Psoas muscle (tissue), 8 donors: ENCODE measurements around the gene PRPS1. TPM values are rescaled to one million over a fixed set of nuclear protein-coding genes. Genes with fewer than 3 reads are reported as not detected.
"Not testable (repeated sequence)": the region's sequence is repeated elsewhere in the genome, so short reads cannot be mapped to it uniquely, and the experiment has no call there.

Source experiments
- ATAC-seq, 4 donors: fragments of 200-7000 bp; cut with Tn5 transposase; one replicate each; pipeline ENCODE4 v1.9.1; 2020; ENCODE audit warnings: moderate library complexity in 3 of 4, mild to moderate bottlenecking in 2 of 4
- DNase-seq, 2 donors: peaks; one replicate each; pipeline ENCODE4 v3.0.0-alpha.2; 2020
- H3K27ac ChIP-seq: fragments of 200-600 bp; one replicate; pipeline ENCODE4 v1.8.0; 2022
- H3K27me3 ChIP-seq, 3 donors: fragments of 200-600 bp in 1 of 3; one replicate each; pipeline versions ENCODE4 v1.6.1 to v1.8.0; 2013 to 2022; ENCODE audit warnings: low read length in 2 of 3, mild to moderate bottlenecking in 2 of 3, moderate library complexity in 1 of 3; ENCODE audit not compliant: insufficient read depth in 3 of 3
- H3K36me3 ChIP-seq, 2 donors: fragments of 200-600 bp in 1 of 2; one replicate each; pipeline versions ENCODE4 v1.6.1 to v1.8.0; 2013 to 2022; ENCODE audit warnings: low read depth in 1 of 2, mild to moderate bottlenecking in 1 of 2, moderate library complexity in 1 of 2; ENCODE audit not compliant: insufficient read depth in 1 of 2
- H3K4me1 ChIP-seq: fragments of 200-600 bp; one replicate; pipeline ENCODE4 v1.8.0; 2022
- H3K4me3 ChIP-seq: fragments of 200-600 bp; one replicate; pipeline ENCODE4 v1.8.0; 2022; ENCODE audit warnings: mild to moderate bottlenecking
- H3K9me3 ChIP-seq: fragments of 200-600 bp; one replicate; pipeline ENCODE4 v1.8.0; 2022
- WGBS, 3 donors: extraction: QIAGEN DNeasy Blood & Tissue Kit; methylation state at CpG; one replicate each; pipeline versions ENCODE4 v1.1.6 to v1.1.7; 2013; 5-methylcytosine and 5-hydroxymethylcytosine counted together
- intact Hi-C, 2 donors: fragments of 100-400 bp; cut with DNase I; formaldehyde crosslinking; loops; one replicate each; pipeline versions ENCODE4 v1.11.0 to v1.14.2; 2022
- polyA plus RNA-seq, 3 donors: library from polyadenylated mRNA; stranded (reverse); fragments of 200-250 nt; gene quantifications; one replicate each; pipeline ENCODE4 v1.2.3, GENCODE V29; 2013
- total RNA-seq, 4 donors: library from RNA; stranded (reverse); fragmentation: NEBNext Ultra II Directional in 2 of 4; extraction: Animal tissue kit (Norgen Biotek cat#: 25700) in 2 of 4; gene quantifications; one replicate each; pipeline versions ENCODE4 v1.2.1 to v1.2.4, GENCODE V29; 2021 to 2023
- TF ChIP-seq, protein P1 (sequence below): fragments of 200-600 bp; IDR thresholded peaks from one replicate; pipeline ENCODE4 v1.8.0; 2022; ENCODE audit warnings: antibody characterized with exemption
- donor health status: healthy with polysubstance abuse.
- donor health status: DM: no; HTN: no; CAD: no; lungs with moderate emphysema.
- donor health status: Bipolar disorder and iron deficiency.
- donor health status: healthy.
- donor health status: DM: yes; HTN: yes; CAD: no.
- donor health status: DM: no; HTN: no; CAD: no.
- donor health status: DM: no; HTN: no; CAD: no.
- donor health status: DM: yes; HTN: yes; CAD: no.

Gene PRPS1
- total and polyA plus RNA-seq, 7 donors: 20.7 to 63.2 (median 43.1) TPM

DNA sequence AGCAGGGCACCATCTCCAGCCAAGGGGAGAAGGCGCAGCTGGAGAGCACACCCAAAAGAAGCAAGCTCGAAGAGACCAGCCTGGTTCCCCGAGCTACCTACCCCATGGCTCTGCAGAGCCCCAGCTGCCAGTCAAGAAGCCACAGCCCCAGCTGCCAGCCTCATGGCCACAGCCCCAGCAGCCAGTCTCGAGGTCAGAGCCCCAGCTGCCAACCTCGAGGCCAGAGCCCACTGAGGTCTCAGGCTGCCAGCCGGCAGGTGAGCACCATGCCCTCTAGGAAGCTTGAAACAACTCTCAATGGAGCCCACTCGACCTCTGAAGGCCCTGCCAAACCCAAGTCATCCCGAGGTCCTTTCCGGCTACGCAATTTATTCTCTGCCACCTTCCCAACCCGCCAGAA lies 27.0 kb upstream of the PRPS1 start:
- ATAC-seq (no peak), DNase-seq (no peak)
- peaks cover 0 to 15% (median 0%) of the 10 kb centered on the region in 3 donors for H3K27me3 ChIP-seq
- H3K4me1 ChIP-seq: no peaks in the 10 kb centered on the region
- TF ChIP-seq, protein P1, sequence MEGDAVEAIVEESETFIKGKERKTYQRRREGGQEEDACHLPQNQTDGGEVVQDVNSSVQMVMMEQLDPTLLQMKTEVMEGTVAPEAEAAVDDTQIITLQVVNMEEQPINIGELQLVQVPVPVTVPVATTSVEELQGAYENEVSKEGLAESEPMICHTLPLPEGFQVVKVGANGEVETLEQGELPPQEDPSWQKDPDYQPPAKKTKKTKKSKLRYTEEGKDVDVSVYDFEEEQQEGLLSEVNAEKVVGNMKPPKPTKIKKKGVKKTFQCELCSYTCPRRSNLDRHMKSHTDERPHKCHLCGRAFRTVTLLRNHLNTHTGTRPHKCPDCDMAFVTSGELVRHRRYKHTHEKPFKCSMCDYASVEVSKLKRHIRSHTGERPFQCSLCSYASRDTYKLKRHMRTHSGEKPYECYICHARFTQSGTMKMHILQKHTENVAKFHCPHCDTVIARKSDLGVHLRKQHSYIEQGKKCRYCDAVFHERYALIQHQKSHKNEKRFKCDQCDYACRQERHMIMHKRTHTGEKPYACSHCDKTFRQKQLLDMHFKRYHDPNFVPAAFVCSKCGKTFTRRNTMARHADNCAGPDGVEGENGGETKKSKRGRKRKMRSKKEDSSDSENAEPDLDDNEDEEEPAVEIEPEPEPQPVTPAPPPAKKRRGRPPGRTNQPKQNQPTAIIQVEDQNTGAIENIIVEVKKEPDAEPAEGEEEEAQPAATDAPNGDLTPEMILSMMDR: no peak
- H3K36me3 ChIP-seq: no peaks in the 10 kb centered on the region
- intact Hi-C loops: no loop called here
- H3K9me3 ChIP-seq: no peaks in the 10 kb centered on the region
- no peak overlapping the region for H3K4me3 ChIP-seq
- H3K27ac ChIP-seq: no peak overlapping the region
- WGBS, 3 donors: 70 to 93% (median 73%) methylated on average over 7 to 11 of the region's 11 CpGs

DNA sequence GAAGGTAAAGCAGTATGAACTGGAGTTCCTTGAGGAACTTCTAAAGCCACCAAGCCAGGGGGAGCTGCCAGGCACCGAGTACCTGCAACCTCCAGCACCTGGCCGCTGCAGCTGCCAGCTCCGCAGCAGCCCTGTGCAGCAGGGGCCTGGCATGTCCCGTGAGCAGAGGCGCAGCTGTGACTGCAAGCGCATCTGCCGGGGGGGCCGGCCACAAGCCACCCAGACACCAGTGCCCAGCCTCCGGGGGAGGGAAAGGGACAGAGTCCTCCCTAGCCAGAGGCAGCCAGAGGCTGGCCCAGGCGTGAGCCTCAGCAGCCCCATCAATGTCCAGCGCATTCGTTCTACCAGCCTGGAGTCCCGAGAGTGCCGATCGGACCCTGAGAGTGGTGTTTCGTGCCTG lies 26.6 kb upstream of the PRPS1 start:
- WGBS, 3 donors: 86 to 93% (median 89%) methylated on average over 12 to 16 of the region's 16 CpGs
- no peaks in the 10 kb centered on the region for H3K4me1 ChIP-seq
- intact Hi-C loops: no loop called here
- no peaks in the 10 kb centered on the region for H3K36me3 ChIP-seq
- no peak overlapping the region for H3K4me3 ChIP-seq
- TF ChIP-seq, protein P1: no peak
- H3K9me3 ChIP-seq: no peaks in the 10 kb centered on the region
- DNase-seq (no peak), ATAC-seq (no peak)
- H3K27me3 ChIP-seq: peaks cover 0 to 15% (median 0%) of the 10 kb centered on the region in 3 donors
- no peak overlapping the region for H3K27ac ChIP-seq

DNA sequence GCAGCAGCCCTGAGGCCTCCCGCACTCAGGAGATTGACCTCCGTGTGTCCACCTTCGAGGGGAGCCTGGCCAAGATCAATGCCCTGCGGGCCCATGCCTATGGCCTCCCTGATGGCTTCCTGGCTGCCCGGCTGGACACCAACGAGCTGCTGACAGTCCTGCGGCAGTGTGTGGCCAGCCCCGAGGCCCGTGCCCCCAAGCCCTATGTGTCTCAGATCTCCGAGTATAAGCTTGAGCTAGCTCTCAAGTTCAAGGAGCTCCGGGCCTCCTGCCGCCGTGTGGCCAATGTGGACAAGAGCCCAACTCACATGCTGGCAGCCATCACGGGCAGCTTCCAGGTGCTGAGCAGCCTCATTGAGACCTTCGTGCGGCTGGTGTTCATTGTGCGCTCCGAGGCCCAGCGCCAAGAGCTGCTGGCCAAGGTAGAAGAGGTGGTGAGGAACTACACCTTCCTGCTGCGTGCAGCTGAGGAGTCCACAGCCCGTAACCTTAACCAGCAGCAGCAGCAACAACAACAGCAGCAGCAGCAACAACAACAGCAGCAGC lies 25.5 kb upstream of the PRPS1 start:
- no peaks in the 10 kb centered on the region for H3K4me1 ChIP-seq
- H3K27ac ChIP-seq: no peak overlapping the region
- no peaks in the 10 kb centered on the region for H3K36me3 ChIP-seq
- WGBS, 3 donors: 68 to 75% (median 72%) methylated on average over 14 to 21 of the region's 21 CpGs
- intact Hi-C loops: no loop called here
- DNase-seq (no peak), ATAC-seq (no peak)
- peaks cover 0 to 15% (median 0%) of the 10 kb centered on the region in 3 donors for H3K27me3 ChIP-seq
- TF ChIP-seq, protein P1: no peak
- H3K9me3 ChIP-seq: no peaks in the 10 kb centered on the region
- no peak overlapping the region for H3K4me3 ChIP-seq

DNA sequence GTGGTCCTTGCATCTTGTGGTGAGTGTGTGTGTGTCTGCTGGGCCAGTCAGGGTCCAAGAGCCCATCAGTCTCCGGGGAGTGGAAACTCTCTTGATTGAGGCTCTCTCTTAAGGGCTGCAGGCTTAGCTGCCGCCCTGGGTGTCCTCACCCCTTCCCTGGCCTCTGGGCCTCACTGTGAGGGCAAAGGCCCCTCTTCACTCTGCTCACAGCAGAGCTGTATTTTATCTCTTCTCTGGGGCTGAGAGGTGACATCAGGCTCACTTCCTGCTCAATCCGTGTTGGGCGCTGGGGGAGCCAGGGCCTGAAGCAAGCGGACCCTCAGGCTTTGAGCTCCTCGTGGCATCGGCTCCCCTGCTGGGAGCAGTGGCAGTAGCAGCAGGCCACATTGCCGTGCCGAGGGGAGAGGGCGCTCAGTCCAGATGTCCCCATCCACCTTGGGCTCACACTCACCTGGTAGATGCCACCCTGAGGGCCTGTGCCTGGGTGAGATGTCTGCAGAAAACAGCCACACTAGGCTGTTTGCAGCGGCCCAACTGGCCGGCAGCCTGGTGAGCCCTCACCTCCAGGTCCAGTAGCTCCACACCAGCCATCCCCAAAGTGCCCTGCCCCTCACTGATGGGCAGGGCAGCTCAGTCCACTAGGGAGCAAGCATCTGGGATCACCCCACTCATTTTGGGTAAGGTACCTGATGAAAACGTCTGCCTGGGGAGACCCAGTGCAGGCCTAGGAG lies 24.7 kb upstream of the PRPS1 start:
- intact Hi-C loops: no loop called here
- 63 to 79% (median 69%) methylated on average over 4 to 13 of the region's 13 CpGs for WGBS, 3 donors
- no peak overlapping the region for H3K4me3 ChIP-seq
- H3K36me3 ChIP-seq: no peaks in the 10 kb centered on the region
- TF ChIP-seq, protein P1: no peak
- H3K27ac ChIP-seq: no peak overlapping the region
- no peaks in the 10 kb centered on the region for H3K9me3 ChIP-seq
- ATAC-seq (no peak), DNase-seq (no peak)
- H3K27me3 ChIP-seq: peaks cover 0 to 18% (median 0%) of the 10 kb centered on the region in 3 donors
- H3K4me1 ChIP-seq: no peaks in the 10 kb centered on the region

DNA sequence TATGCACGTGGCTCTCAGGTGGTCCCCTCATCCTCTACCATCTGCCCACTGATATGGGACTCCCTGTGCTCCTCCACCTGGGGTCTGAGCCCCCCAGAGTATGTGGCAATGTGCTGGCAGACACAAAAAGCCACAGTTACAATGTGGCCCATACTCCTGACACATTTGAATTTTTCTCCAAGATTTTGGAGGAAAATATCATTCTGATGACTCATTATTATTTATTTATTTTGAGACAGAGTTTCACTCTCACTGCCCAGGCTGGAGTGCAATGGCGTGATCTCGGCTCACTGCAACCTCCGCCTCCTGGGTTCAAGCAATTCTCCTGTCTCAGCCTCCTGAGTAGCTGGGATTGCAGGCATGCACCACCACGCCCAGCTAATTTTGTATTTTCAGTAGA lies 19.2 kb upstream of the PRPS1 start:
- H3K36me3 ChIP-seq, H3K4me1 ChIP-seq, H3K27ac ChIP-seq, intact Hi-C loops, DNase-seq, H3K27me3 ChIP-seq, H3K4me3 ChIP-seq, ATAC-seq, H3K9me3 ChIP-seq: not testable (repeated sequence)
- 80 to 89% (median 86%) methylated on average over 5 of the region's 5 CpGs for WGBS, 3 donors
